Uterus (tissue), 4 donors: ENCODE results near the gene SAA2. TPM values are rescaled to one million over a fixed set of nuclear protein-coding genes. Genes with fewer than 3 reads are reported as not detected.
"Not testable (repeated sequence)": the region's sequence is repeated elsewhere in the genome, so short reads cannot be mapped to it uniquely, and the experiment has no call there.

Experiments used
- DNase-seq, 2 donors: peaks; one replicate each; pipeline ENCODE4 v3.0.0-alpha.2; 2019 to 2020
- H3K27ac ChIP-seq, 2 donors: fragments of 200-600 bp; sonication (generic); 1 replicate in 1 of 2; 2 replicates in 1 of 2; pipeline ENCODE4 v1.5.1; 2016 to 2018
- H3K27me3 ChIP-seq, 2 donors: fragments of 200-600 bp; sonication (generic); one replicate each; pipeline ENCODE4 v1.5.1; 2018 to 2019; ENCODE audit warnings: control low read depth in 1 of 2
- H3K36me3 ChIP-seq, 2 donors: fragments of 200-600 bp; sonication (generic); one replicate each; pipeline ENCODE4 v1.5.1; 2019; ENCODE audit warnings: control low read depth in 1 of 2
- H3K4me1 ChIP-seq, 2 donors: fragments of 200-600 bp; sonication (generic); one replicate each; pipeline ENCODE4 v1.5.1; 2018 to 2019; ENCODE audit warnings: control low read depth in 1 of 2
- H3K4me3 ChIP-seq, 2 donors: fragments of 200-600 bp; sonication (generic); 1 replicate in 1 of 2; 2 replicates in 1 of 2; pipeline ENCODE4 v1.5.1; 2018 to 2019; ENCODE audit warnings: mild to moderate bottlenecking in 1 of 2
- H3K9me3 ChIP-seq, 2 donors: fragments of 200-600 bp; sonication (generic); one replicate each; pipeline ENCODE4 v1.5.1; 2019; ENCODE audit warnings: control low read depth in 1 of 2
- CTCF ChIP-seq, 4 experiments: fragments of 200-600 bp in 2 of 4; fragments of 450-650 bp in 2 of 4; sonication (generic) in 2 of 4; IDR thresholded peaks; one replicate each; pipeline ENCODE4 v1.5.1; 2016 to 2019; ENCODE audit warnings: antibody characterized with exemption in 4 of 4, mild to moderate bottlenecking in 2 of 4, moderate library complexity in 1 of 4
- POLR2A ChIP-seq, 2 donors: fragments of 450-650 bp; IDR thresholded peaks; one replicate each; pipeline ENCODE4 v1.6.1; 2016; ENCODE audit warnings: antibody characterized with exemption in 2 of 2, mild to moderate bottlenecking in 1 of 2, moderate library complexity in 1 of 2
- intact Hi-C: fragments of 100-400 bp; cut with DNase I; formaldehyde crosslinking; loops from one replicate; pipeline ENCODE4 v1.15.1; 2023; ENCODE audit warnings: low total_unique reads
- total RNA-seq, 4 donors: library from RNA; depleted of rRNA in 3 of 4; stranded (reverse); fragments of >200 nt in 3 of 4; gene quantifications; one replicate each; pipeline versions ENCODE4 v1.1.0 to v1.2.4, GENCODE V29; 2014 to 2023
- donor health status: DM: yes; HTN: yes; CAD: no.

SAA2 gene
- total RNA-seq, 4 donors from 2014 or later, result 3.8 TPM; not detected in 3

GRCh38 chr11:18282626-18283025, 34.2 kb upstream of the SAA2 start:
- no peaks in the 10 kb centered on the region for H3K4me1 ChIP-seq
- TF ChIP-seq CTCF (IDR thresholded peaks at IDR 0.05), result no peak
- no peak for TF ChIP-seq POLR2A (IDR thresholded peaks at IDR 0.05)
- H3K27ac ChIP-seq, result no peak overlapping the region
- no peaks in the 10 kb centered on the region for H3K9me3 ChIP-seq
- intact Hi-C loops, result no loop called here
- no peak for DNase-seq
- no peaks in the 10 kb centered on the region for H3K27me3 ChIP-seq
- no peaks in the 10 kb centered on the region for H3K36me3 ChIP-seq
- H3K4me3 ChIP-seq, result no peak overlapping the region

GRCh38 chr11:18280438-18281045, 32.1 kb upstream of the SAA2 start:
- Histone ChIP-seq H3K4me1 (no peaks in the 10 kb centered on the region), H3K36me3 (no peaks in the 10 kb centered on the region), H3K27ac (no peak overlapping the region), H3K9me3 (no peaks in the 10 kb centered on the region), H3K27me3 (no peaks in the 10 kb centered on the region), H3K4me3 (no peak overlapping the region)
- no peak for DNase-seq
- intact Hi-C loops, result no loop called here
- TF ChIP-seq POLR2A (IDR thresholded peaks at IDR 0.05) (no peak), CTCF (IDR thresholded peaks at IDR 0.05) (no peak)

GRCh38 chr11:18277565-18278271, 29.2 kb upstream of the SAA2 start:
- intact Hi-C loops, result no loop called here
- no peaks in the 10 kb centered on the region for H3K27me3 ChIP-seq
- DNase-seq, result no peak
- no peaks in the 10 kb centered on the region for H3K36me3 ChIP-seq
- no peak overlapping the region for H3K27ac ChIP-seq
- TF ChIP-seq CTCF (IDR thresholded peaks at IDR 0.05), result no peak
- no peak for TF ChIP-seq POLR2A (IDR thresholded peaks at IDR 0.05)
- no peaks in the 10 kb centered on the region for H3K4me1 ChIP-seq
- H3K4me3 ChIP-seq, result no peak overlapping the region
- no peaks in the 10 kb centered on the region for H3K9me3 ChIP-seq

GRCh38 chr11:18271206-18271605, 22.7 kb upstream of the SAA2 start:
- Histone ChIP-seq H3K27ac (no peak overlapping the region), H3K9me3 (no peaks in the 10 kb centered on the region), H3K4me1 (no peaks in the 10 kb centered on the region), H3K27me3 (no peaks in the 10 kb centered on the region), H3K36me3 (no peaks in the 10 kb centered on the region), H3K4me3 (no peak overlapping the region)
- TF ChIP-seq POLR2A (IDR thresholded peaks at IDR 0.05) (no peak), CTCF (IDR thresholded peaks at IDR 0.05) (no peak)
- intact Hi-C loops, result no loop called here
- DNase-seq, result no peak

- intact Hi-C loops, result no loop called here
- no peak for DNase-seq
- H3K4me1 ChIP-seq, result no peaks in the 10 kb centered on the region
- H3K36me3 ChIP-seq, result no peaks in the 10 kb centered on the region
- H3K27ac ChIP-seq, result no peak overlapping the region
- H3K27me3 ChIP-seq, result no peaks in the 10 kb centered on the region
- TF ChIP-seq POLR2A (IDR thresholded peaks at IDR 0.05) (no peak), CTCF (IDR thresholded peaks at IDR 0.05) (no peak)
- no peak overlapping the region for H3K4me3 ChIP-seq
- H3K9me3 ChIP-seq, result no peaks in the 10 kb centered on the region
Measured at GRCh38 chr11:18270102-18270501, 21.6 kb upstream of the SAA2 start.

- H3K27me3 ChIP-seq, H3K4me3 ChIP-seq, intact Hi-C loops, H3K4me1 ChIP-seq, H3K36me3 ChIP-seq, H3K27ac ChIP-seq, DNase-seq, H3K9me3 ChIP-seq: not testable (repeated sequence)
Measured at GRCh38 chr11:18269252-18269651, 20.8 kb upstream of the SAA2 start.

- H3K4me1 ChIP-seq, H3K9me3 ChIP-seq, intact Hi-C loops, DNase-seq, H3K27me3 ChIP-seq, H3K27ac ChIP-seq, H3K4me3 ChIP-seq, H3K36me3 ChIP-seq: not testable (repeated sequence)
Measured at GRCh38 chr11:18267335-18268133, 19.1 kb upstream of the SAA2 start.
